ENCODE measurements around the gene ACER1. TPM values are rescaled to one million over a fixed set of nuclear protein-coding genes. Genes with fewer than 3 reads are reported as not detected.
"Not testable (repeated sequence)": the region's sequence is repeated elsewhere in the genome, so short reads cannot be mapped to it uniquely, and the experiment has no call there.

ACER1 gene
- total and polyA plus RNA-seq, 10 of the 15 experiments (the other 5 are each of a cell fraction or from before 2014, with no cell fraction given), result not detected

- TF ChIP-seq EP300 (IDR thresholded peaks at IDR 0.05; ENCODE audit: borderline replicate concordance in 1 of 2, control insufficient read depth in 1 of 2, low read depth in 2 of 2, low read length in 2 of 2), result no peak
- no peak for TF ChIP-seq NFYB (IDR thresholded peaks at IDR 0.05; ENCODE audit: insufficient read depth, low read depth, low read length)
- TF ChIP-seq EZH2 (IDR thresholded peaks at IDR 0.05; ENCODE audit: borderline replicate concordance, control insufficient read depth, low read depth, low read length), result no peak
- no peak for TF ChIP-seq ASH2L (IDR thresholded peaks at IDR 0.05; ENCODE audit: borderline replicate concordance, low read depth)
- TF ChIP-seq BHLHE40 (IDR thresholded peaks at IDR 0.05; ENCODE audit: borderline replicate concordance in 1 of 2, low read depth in 2 of 2, low read length in 1 of 2), result no peak
- no peak for TF ChIP-seq KDM1A (IDR thresholded peaks at IDR 0.05; ENCODE audit: borderline replicate concordance)
Measured at GRCh38 chr19:6318772-6319171, 14.6 kb downstream of the ACER1 start (continued).

- H3K4me1 ChIP-seq (ENCODE audit: control insufficient read depth, insufficient read depth, low read length); POLR2A ChIA-PET; H4K20me1 ChIP-seq (ENCODE audit: control insufficient read depth, insufficient read depth); DNase-seq (ENCODE audit: low read depth, low spot score); H3K79me2 ChIP-seq (ENCODE audit: control insufficient read depth, insufficient read depth, low read length); ATAC-seq; H3K9ac ChIP-seq (ENCODE audit: control insufficient read depth, insufficient read depth, low read length); H3K4me2 ChIP-seq (ENCODE audit: control insufficient read depth, insufficient read depth); FAIRE-seq; SMC1A ChIA-PET (ENCODE audit: uncharacterized antibody, unreplicated experiment); intact Hi-C loops (cut with micrococcal nuclease; ENCODE audit: unreplicated experiment); BruUV-seq (replicated peaks); in situ Hi-C loops (cut with MboI); H3K4me3 ChIP-seq; H3K27ac ChIP-seq (ENCODE audit: control insufficient read depth, insufficient read depth); H3K27me3 ChIP-seq (replicated peaks in 1 of 2; ENCODE audit: control insufficient read depth in 2 of 2, insufficient read depth in 2 of 2, low read length in 1 of 2); H3K36me3 ChIP-seq (ENCODE audit: control insufficient read depth in 2 of 2, insufficient read depth in 2 of 2, low read length in 1 of 2); H2AFZ ChIP-seq (ENCODE audit: control insufficient read depth, low read depth, low read length); H3K9me3 ChIP-seq (replicated peaks; ENCODE audit: control insufficient read depth, insufficient read depth, low read length); RAD21 ChIA-PET (ENCODE audit: unreplicated experiment); CTCF ChIA-PET: not testable (repeated sequence)
- 25% methylated on average over 5 of the region's 5 CpGs for WGBS (ENCODE audit: insufficient coverage, insufficient replicate concordance, low lambda C conversion rate, missing lambda C conversion rate)
Measured at GRCh38 chr19:6315646-6316045, 17.8 kb downstream of the ACER1 start.
